HepG2 (cell line): ENCODE measurements around the gene STIM2. TPM values are rescaled to one million over a fixed set of nuclear protein-coding genes. Genes with fewer than 3 reads are reported as not detected.

ENCODE experiments used
- EEA1 ChIP-seq: sonication (generic); formaldehyde crosslinking; IDR thresholded peaks from 2 replicates; pipeline ENCODE4 v1.5.1; 2020; ENCODE audit warnings: mild to moderate bottlenecking, missing genetic modification reagents, borderline replicate concordance
- HNRNPL ChIP-seq: fragments of 200-400 bp; formaldehyde crosslinking; IDR thresholded peaks from 2 replicates; pipeline ENCODE4 v1.6.1; 2017; ENCODE audit warnings: mild to moderate bottlenecking, low read depth, low read length
- ZNF562 ChIP-seq: sonication (generic); formaldehyde crosslinking; IDR thresholded peaks from 2 replicates; pipeline ENCODE4 v1.8.0; 2022; ENCODE audit warnings: missing genetic modification reagents, borderline replicate concordance
- polyA plus RNA-seq, 8 experiments: library from polyadenylated mRNA; depleted of rRNA in 3 of 8; stranded (reverse) in 7 of 8; unstranded in 1 of 8; fragments of >200 nt; fragmentation: Illumina TruSeq in 4 of 8; extraction: Trizol in 4 of 8; gene quantifications; 2 replicates each; pipeline versions ENCODE4 v1.2.1 to v1.2.3, GENCODE V29; 2011 to 2016; ENCODE audit warnings: low read depth in 4 of 8, missing spikeins in 1 of 8, mixed read lengths in 1 of 8; ENCODE audit not compliant: insufficient read depth in 1 of 8
- total RNA-seq, 5 experiments: library from RNA; depleted of rRNA; stranded (reverse); fragments of >200 nt; fragmentation: Illumina TruSeq; extraction: Trizol; gene quantifications; 2 replicates each; pipeline ENCODE4 v1.2.3, GENCODE V29; 2016; ENCODE audit warnings: low read depth in 1 of 5
- TF ChIP-seq, protein P1 (sequence below): IDR thresholded peaks from 2 replicates; pipeline ENCODE4 v1.6.1; 2018; ENCODE audit warnings: missing genetic modification reagents, mild to moderate bottlenecking, missing compliant biosample characterization
- TF ChIP-seq, protein P2 (sequence below): sonication (generic); formaldehyde crosslinking; IDR thresholded peaks from one replicate; pipeline ENCODE4 v1.5.1; 2020; ENCODE audit warnings: mild to moderate bottlenecking, missing genetic modification reagents; ENCODE audit errors: not compliant biosample characterization
- TF ChIP-seq, protein P3 (sequence below): sonication (generic); formaldehyde crosslinking; IDR thresholded peaks from 2 replicates; pipeline ENCODE4 v1.4.0; 2020; ENCODE audit warnings: mild to moderate bottlenecking, missing genetic modification reagents

The STIM2 gene
- total and polyA plus RNA-seq, 2 of the 13 experiments (the other 11 are each of a cell fraction or from before 2014, with no cell fraction given), result 19.3 to 19.4 TPM

DNA sequence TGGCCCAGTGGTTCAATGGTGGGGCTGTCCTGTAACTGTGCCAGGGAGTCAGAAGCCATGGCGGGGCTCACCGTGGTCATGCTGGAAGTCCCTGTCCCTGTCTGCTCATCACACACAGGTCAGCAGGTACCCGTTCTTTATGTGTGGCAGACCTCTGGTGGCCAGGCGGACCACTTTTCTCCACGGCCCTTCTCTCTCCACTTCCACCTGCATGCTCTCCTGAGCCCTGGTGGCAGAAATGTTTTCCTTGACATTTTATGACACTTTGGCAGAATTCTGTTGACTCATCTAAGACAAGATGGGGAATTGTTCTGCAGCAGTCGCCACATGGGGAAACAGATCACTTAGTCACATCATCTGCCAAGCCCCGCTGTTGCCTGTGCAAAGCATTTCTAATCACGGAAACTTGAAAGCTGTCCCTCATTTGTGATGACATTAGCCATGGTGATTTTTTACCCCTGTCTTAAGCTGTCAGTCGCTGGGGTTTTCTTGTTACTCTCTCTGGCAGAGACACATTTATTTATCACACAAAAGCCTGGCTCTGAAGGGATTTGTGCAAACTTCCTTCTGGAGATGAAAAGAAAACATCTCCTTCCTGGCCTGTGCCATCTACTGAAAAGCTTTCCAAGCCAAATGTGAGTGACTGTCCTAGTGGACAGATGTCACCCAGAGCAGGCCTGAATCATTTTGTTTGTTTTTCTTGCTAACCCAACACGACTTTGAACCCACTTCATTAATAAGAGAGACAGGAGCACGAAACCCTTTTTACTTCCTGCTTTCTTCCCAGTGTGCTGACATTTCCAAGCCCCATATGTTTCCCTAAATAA is 38.8 kb upstream of the STIM2 start (continued):
- TF ChIP-seq, protein P1, sequence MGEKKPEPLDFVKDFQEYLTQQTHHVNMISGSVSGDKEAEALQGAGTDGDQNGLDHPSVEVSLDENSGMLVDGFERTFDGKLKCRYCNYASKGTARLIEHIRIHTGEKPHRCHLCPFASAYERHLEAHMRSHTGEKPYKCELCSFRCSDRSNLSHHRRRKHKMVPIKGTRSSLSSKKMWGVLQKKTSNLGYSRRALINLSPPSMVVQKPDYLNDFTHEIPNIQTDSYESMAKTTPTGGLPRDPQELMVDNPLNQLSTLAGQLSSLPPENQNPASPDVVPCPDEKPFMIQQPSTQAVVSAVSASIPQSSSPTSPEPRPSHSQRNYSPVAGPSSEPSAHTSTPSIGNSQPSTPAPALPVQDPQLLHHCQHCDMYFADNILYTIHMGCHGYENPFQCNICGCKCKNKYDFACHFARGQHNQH, result peak; percentile 80
- TF ChIP-seq HNRNPL, result no peak
- TF ChIP-seq ZNF562 (CRISPR knock-in tag), result no peak
- no peak for TF ChIP-seq EEA1 (CRISPR knock-in tag)
- TF ChIP-seq, protein P2, sequence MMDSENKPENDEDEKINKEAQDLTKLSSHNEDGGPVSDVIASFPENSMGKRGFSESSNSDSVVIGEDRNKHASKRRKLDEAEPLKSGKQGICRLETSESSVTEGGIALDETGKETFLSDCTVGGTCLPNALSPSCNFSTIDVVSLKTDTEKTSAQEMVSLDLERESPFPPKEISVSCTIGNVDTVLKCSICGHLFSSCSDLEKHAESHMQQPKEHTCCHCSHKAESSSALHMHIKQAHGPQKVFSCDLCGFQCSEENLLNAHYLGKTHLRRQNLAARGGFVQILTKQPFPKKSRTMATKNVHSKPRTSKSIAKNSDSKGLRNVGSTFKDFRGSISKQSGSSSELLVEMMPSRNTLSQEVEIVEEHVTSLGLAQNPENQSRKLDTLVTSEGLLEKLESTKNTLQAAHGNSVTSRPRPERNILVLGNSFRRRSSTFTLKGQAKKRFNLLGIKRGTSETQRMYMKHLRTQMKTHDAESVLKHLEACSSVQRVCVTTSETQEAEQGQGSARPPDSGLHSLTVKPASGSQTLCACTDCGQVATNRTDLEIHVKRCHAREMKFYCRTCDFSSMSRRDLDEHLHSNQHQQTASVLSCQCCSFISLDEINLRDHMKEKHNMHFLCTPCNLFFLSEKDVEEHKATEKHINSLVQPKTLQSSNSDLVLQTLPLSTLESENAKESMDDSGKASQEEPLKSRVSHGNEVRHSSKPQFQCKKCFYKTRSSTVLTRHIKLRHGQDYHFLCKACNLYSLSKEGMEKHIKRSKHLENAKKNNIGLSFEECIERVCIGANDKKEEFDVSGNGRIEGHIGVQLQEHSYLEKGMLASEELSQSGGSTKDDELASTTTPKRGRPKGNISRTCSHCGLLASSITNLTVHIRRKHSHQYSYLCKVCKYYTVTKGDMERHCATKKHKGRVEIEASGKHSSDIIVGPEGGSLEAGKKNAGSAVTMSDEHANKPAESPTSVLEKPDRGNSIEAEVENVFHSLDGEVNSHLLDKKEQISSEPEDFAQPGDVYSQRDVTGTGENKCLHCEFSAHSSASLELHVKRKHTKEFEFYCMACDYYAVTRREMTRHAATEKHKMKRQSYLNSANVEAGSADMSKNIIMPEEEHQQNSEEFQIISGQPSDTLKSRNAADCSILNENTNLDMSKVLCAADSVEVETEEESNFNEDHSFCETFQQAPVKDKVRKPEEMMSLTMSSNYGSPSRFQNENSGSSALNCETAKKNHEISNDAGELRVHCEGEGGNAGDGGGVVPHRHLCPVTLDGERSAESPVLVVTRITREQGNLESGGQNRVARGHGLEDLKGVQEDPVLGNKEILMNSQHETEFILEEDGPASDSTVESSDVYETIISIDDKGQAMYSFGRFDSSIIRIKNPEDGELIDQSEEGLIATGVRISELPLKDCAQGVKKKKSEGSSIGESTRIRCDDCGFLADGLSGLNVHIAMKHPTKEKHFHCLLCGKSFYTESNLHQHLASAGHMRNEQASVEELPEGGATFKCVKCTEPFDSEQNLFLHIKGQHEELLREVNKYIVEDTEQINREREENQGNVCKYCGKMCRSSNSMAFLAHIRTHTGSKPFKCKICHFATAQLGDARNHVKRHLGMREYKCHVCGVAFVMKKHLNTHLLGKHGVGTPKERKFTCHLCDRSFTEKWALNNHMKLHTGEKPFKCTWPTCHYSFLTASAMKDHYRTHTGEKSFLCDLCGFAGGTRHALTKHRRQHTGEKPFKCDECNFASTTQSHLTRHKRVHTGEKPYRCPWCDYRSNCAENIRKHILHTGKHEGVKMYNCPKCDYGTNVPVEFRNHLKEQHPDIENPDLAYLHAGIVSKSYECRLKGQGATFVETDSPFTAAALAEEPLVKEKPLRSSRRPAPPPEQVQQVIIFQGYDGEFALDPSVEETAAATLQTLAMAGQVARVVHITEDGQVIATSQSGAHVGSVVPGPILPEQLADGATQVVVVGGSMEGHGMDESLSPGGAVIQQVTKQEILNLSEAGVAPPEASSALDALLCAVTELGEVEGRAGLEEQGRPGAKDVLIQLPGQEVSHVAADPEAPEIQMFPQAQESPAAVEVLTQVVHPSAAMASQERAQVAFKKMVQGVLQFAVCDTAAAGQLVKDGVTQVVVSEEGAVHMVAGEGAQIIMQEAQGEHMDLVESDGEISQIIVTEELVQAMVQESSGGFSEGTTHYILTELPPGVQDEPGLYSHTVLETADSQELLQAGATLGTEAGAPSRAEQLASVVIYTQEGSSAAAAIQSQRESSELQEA (CRISPR knock-in tag), result no peak
- TF ChIP-seq, protein P3, sequence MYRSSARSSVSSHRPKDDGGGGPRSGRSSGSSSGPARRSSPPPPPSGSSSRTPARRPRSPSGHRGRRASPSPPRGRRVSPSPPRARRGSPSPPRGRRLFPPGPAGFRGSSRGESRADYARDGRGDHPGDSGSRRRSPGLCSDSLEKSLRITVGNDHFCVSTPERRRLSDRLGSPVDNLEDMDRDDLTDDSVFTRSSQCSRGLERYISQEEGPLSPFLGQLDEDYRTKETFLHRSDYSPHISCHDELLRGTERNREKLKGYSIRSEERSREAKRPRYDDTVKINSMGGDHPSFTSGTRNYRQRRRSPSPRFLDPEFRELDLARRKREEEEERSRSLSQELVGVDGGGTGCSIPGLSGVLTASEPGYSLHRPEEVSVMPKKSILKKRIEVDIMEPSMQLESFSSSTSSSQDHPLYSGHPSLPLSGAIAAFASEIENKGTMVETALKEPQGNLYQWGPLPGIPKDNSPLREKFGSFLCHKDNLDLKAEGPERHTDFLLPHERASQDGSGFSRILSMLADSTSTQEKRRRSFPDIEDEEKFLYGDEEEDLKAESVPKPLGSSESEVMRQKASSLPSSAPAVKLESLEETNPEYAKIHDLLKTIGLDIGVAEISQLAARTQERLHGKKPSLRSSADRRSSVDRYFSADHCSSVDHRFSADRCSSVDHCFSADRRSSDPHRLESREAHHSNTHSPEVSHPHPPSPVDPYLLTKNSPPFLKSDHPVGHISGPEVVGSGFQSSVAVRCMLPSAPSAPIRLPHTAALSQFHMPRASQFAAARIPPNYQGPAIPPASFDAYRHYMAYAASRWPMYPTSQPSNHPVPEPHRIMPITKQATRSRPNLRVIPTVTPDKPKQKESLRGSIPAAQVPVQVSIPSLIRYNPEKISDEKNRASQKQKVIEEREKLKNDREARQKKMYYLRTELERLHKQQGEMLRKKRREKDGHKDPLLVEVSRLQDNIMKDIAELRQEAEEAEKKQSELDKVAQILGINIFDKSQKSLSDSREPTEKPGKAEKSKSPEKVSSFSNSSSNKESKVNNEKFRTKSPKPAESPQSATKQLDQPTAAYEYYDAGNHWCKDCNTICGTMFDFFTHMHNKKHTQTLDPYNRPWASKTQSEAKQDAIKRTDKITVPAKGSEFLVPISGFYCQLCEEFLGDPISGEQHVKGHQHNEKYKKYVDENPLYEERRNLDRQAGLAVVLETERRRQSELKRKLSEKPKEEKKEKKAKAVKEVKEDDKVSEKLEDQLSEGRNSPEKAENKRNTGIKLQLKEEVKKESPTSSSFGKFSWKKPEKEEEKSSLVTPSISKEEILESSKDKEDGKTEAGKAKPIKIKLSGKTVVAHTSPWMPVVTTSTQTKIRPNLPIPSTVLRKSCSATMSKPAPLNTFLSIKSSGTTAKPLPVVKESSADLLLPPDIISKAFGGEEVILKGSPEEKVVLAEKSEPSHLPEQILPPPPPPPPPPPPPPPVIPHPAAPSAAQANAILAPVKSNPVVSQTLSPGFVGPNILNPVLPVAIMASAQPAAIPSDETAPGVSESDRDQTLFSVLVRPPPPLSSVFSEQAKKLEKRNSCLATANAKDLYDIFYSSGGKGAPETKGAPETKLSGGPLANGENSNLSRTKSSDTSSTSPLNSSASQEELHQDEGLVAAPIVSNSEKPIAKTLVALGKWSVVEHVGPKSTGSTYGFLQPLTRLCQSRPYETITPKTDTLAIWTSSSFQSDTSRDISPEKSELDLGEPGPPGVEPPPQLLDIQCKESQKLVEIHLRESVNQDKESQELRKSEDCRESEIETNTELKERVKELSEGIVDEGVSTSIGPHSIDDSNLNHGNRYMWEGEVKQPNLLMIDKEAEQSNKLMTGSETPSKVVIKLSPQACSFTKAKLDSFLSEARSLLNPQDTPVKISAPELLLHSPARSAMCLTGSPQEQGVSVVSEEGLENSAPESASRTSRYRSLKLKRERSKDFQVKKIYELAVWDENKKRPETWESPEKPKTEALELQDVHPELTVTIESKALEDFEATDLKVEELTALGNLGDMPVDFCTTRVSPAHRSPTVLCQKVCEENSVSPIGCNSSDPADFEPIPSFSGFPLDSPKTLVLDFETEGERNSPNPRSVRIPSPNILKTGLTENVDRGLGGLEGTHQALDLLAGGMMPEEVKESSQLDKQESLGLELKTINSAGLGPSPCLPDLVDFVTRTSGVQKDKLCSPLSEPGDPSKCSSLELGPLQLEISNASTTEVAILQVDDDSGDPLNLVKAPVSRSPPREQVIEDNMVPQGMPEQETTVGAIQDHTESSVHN (CRISPR knock-in tag), result no peak
